ENCODE data around the gene DYNLT2.

Gene DYNLT2, protein sequence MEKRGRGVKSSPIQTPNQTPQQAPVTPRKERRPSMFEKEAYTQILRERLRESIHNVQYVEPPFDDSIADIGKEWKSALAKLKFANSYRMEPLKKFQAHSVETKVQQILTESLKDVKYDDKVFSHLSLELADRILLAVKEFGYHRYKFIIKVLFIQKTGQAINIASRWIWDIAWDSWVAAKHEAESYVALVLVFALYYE

DNA sequence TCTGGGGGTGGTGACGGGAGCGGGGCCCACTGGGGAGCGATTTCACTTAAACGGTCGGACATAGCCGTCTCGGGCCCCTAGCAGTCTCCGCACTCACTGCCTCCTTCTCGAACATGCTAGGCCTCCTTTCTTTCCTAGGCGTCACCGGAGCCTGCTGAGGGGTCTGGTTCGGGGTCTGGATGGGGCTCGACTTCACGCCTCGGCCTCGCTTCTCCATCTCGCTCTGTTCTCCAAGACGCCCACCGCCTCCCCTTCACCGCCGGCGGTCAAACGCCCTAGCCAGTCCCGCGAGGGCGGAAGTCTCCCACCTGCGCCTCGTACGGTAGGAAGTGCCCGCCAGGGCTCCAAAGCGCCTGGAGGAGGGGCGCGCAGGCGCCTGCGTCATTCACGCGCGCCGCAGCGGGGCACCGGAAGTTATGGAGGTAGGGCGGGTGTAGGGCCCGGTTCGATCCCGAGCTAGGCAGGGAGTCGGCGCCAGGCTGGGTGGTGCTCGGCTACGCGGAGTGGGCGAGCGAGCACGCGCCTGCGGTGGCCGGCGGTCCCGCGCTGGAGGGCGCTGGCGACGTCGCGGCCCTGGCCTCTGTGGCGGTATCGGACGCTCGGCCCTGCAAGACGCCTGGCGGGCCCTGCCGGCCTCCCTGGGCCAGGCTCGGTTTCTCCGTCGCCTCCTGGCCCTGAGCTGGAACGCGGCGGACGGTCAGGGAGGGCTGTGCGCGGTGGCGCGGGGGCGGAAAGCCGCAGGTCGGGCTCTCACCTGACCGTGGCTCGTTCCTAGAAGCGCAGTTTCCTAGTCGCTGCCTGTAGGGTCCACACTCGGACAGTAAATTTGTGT is at the start of gene DYNLT2, which contains the start of gene ERMARD:
TSS of gene DYNLT2 (minus strand) at position 331 of the 832 bp plus-strand sequence. CDS start at position 217, 114 bp downstream.
TSS of gene ERMARD (plus strand) at position 381 of the 832 bp plus-strand sequence. CDS start at position 417, 36 bp downstream.
- peak within 1 kb of the TSS; percentile 90 for H3K4me3 ChIP-seq (ENCODE audit: low read depth, low read length)

DNA sequence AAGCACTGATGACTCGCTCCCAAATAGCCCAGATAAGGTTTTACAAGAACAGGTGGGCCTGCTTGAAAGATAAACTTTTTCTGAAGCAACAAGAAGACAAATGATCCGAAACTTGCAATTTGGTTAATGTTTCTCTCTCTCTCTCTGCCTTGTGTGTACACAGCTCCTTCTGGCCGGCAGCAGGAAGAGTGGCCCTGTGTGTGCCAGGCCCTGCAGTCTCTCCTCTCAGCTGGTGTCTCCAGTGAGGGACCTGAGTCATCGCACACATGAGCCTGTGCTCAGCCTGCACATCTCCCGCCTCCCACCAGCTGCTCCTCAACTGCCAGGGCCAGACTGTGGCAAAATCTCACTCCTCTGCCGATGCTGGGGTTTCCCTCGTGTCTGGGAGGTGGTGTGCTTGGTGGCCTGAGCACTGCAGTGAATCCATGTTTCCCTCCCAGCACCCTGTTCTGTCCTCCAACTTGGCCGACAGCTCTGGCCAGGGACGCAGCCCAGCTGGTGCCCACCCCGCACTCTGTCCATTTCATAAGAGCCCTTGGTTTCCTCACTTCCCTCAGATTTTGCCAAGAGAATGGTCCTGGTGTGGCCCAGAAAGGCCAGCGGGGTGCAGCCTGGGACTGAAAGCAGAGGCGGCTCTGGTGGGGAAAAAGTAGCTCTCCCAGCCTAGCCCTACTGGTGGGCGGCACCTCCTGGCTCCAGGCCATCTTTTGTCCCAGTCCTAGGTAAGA is 49.5 kb upstream of the DYNLT2 start:
- no peak overlapping the region for H3K4me3 ChIP-seq (ENCODE audit: low read depth, low read length)

DNA sequence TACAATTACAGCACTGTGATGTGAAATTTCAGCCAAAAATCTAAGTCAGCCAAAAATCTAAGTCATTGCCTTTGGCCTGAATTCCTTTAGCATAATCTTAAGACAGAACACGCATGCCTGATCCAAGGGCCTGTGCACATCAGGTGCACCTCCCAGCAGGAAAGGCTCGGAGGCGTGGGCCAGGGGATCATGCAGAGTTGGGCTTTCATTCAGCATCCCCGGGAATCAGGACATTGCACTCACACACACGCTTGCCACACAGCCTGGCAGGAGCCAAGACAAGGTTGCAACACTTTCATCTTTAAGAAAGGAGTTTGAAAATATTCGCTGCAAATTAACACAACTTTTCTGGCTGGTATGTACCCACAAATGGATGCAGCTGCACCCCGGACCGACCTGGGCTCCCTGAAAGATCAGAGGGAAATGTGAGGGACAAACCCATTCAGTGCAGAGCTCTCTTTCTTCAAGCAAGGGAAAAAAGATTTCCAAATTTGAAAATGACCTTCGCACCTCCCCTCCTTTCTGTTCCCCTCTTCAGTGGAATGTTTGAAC is 48.8 kb upstream of the DYNLT2 start:
- no peak overlapping the region for H3K4me3 ChIP-seq (ENCODE audit: low read depth, low read length)

DNA sequence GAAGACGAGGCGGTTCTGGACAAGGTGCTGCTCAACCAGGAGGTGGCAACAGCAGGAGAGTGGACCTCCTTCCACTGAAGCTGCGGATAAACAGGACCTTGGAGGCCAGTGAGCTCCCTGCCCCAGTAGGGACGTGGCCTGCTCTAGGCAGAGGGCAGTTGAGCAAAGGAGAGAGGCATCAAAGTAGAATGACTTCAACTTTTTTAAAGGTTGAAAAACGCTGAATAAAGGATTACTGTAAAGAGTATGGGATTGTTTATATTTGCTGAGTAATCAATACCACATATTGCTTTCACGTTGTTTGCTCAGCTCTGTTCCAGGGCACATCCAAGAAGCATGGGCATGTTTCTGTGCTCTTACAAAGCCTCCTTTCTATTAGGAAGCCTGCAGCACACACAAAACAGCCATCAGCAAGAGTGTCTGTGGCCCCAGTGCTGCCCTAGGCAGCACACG is 48.1 kb upstream of the DYNLT2 start:
- H3K4me3 ChIP-seq (ENCODE audit: low read depth, low read length), result no peak overlapping the region

DNA sequence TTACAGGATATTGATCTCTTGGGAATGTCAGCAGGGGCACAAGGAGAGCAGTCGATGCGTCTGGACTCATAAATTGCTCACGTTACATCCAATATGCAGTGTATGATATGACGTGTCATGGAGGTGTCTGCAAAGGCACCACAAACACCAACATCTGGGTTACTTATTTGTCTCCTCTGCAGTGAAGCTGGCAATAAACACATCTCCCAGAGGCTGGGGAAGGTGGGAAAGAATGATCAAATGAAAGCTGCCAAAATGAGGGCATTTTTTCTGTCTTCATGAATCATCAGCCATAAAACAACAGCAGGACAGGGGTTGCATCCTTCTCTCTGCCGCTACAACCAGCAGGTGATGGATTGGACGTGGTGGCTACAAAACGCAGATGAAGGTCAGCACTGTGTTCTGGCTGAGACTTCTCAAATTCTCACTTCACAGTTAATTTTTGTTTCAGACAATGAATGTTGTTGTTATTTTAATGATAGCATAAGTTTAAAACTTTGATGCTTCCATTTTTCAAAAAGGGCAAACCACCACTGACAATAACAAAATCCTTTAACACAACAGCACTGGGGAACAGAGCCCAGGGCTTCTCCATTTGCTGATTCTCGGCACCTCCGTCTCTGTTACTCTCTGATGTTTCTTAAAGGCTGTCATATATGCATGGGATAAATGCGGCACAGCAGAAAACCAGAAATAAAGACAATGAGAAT is 47.5 kb upstream of the DYNLT2 start:
- no peak overlapping the region for H3K4me3 ChIP-seq (ENCODE audit: low read depth, low read length)

DNA sequence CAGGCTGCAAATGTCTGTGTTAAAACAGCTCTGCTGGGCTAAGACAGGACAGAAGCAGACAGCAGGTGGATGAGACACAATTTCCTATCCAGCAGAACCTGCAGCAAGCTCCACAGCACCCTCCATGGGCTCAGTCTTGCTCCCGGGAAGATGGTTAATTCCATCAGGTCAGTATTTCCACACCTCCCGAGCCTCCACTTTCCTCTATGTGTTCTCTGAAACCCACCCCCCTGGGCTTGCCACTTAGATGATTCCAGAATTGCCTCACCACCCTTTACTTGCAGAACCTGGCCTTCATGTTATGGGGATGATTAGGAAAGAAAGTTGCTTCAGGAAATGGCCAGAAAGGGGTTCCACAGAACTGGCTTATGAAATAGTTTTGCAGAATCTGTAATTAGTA is 43.8 kb upstream of the DYNLT2 start:
- no peak overlapping the region for H3K4me3 ChIP-seq (ENCODE audit: low read depth, low read length)

DNA sequence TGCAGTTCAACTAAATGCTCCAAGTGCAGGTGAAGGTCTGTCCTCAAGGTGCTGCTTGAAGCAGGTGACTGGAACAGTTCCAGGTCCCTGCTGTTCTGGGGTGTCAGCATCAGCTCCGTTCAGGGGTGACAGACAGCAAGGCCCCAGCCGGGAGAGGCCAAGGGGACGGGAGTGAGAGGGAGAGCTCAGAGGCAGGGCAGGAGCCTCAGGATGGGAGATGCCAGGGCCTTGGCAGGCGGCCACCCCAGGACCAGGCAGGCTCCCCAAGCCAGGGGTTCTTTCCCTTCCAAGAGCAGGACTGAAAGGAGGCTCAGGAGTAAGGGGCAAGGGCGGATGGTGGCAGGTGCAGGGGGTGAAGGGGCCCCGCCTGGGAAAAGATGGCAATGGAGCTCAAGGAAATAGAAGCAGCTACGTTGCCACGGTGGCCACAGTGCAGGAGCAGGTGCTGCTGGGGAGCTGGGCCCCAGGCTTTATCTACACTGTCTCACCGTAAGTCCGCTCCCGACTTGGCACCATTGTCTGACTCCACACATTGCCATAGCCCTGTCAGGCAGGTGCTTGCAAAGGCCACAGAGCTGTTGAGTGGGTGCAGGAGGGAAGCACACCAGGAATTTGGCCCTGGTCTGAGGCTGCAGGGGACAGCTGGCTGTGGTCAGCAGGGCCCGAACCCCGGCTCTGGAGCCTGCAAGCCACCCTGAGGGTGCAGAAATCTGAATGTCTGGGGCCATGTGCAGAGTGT is 43.1 kb upstream of the DYNLT2 start:
- H3K4me3 ChIP-seq (ENCODE audit: low read depth, low read length), result no peak overlapping the region

DNA sequence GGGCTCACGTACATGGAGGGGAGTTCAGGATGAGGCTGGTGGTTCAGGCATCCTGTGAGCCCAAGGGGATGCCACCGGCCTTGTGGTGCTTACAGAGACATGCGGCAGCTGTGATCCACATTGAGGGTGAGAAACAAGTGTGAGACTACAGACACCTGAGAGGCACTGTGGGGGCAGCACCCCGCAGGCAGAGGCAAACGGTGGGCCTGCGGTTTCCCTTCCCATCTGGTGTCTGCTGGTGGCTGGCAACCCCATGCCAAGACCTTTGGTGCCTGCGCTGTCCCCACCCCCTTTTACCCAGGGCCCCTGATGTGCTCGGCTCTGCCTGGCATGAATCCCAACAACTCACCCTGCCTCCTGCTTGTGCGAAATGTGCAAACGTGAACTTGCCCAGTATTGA is 42.0 kb upstream of the DYNLT2 start:
- no peak overlapping the region for H3K4me3 ChIP-seq (ENCODE audit: low read depth, low read length)

DNA sequence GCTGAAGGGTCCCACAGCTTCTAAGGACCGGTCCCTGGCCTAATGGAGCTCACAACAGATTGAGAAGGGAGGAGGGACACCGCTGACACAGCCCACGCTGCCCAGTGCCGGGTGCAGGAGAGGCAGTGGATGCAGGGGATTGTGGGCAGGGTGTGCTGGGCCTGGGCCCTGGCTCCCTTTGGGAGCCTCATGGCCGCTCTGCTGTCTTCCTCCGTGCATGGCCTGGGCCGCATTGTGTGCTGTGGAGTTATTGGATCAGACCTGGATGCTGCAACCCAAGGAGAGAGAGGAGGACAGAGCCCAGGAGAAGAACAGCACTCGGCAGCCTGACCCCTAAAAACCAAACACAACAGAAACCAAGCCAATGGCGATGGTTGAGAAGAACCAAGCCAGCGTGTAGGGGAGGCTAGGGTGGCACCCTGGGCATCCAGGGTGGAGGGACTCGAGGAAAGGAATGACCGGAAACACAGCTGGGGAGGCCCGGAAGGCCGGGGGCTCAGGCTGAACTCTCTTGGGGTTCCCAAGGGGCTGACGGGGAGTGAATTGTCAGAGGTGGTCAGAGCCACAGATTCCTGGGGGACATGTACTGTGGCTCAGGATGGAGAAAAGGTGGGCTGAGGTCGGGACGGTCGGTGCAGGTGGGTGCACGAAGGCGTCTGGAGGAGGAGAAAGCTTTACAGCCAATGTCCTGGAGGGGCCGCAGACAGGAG is 41.1 kb upstream of the DYNLT2 start:
- H3K4me3 ChIP-seq (ENCODE audit: low read depth, low read length), result no peak overlapping the region

DNA sequence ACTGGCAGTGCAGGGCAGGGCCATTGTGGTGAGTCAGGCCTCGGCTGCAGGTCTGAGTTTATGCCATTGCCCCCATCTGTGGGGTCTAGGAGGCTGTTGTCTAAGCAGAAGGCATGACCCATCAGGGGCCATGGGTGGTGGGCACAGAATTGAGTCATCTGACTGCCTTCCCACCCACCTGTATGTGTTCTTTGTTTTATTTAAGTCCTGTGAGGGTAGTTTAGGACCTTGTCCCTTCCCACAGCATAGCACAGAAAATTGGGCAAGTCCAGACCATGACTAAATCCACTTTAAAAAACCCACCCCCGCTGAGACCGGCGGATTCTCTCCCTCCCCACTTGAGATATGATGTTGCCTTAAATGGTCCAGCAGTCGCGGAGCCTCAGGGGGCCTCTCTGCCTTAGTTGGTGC is 40.4 kb upstream of the DYNLT2 start:
- no peak overlapping the region for H3K4me3 ChIP-seq (ENCODE audit: low read depth, low read length)

DNA sequence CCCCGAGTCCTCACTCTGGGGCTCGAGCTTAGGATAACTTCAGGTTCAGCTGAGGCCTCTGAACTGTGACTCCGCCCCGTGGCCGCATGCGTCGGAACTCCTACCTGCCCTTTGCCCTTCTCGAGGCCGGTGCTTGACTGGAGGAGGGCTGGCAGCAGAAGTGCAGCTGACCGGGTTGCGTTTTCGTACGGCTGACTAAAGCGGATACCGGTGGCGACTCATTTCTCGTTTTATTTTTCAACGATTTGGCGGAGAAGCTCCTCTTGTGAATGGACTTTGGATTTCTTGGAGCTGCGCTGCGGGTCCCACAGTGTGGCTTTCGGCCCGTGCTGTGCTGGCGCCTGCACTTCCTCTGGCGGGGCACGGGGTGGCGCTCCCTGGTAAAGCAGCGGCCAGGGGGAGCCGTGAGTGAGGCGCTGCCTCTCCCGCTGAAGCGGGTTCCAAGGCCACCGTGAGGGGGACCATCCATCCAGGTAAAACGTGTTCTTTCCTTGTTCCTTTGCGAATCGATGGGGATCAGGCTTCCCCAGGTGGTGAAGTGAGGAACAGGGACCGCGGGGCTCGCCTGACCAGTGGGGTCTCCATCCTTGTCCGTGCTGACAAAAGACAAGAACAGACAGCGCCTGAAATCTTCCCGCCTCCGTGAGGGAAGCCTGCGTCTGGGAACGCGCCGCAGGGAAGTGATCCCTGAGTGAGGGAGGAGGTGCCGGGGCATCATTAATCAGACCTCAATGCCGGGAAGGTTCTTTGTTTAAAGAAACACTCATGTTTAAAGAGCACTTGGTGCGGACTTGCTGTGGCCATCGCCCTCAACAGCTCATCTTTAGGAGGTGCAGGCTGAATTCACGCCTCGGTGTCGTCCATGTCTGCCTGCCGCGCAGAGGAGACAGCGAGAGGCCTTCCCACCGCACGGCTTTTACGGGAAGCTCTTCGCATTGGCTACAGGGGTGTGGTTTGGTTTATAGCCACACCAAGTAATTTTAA is 38.9 kb upstream of the DYNLT2 start:
- H3K4me3 ChIP-seq (ENCODE audit: low read depth, low read length), result peak overlapping the region; percentile 34

DNA sequence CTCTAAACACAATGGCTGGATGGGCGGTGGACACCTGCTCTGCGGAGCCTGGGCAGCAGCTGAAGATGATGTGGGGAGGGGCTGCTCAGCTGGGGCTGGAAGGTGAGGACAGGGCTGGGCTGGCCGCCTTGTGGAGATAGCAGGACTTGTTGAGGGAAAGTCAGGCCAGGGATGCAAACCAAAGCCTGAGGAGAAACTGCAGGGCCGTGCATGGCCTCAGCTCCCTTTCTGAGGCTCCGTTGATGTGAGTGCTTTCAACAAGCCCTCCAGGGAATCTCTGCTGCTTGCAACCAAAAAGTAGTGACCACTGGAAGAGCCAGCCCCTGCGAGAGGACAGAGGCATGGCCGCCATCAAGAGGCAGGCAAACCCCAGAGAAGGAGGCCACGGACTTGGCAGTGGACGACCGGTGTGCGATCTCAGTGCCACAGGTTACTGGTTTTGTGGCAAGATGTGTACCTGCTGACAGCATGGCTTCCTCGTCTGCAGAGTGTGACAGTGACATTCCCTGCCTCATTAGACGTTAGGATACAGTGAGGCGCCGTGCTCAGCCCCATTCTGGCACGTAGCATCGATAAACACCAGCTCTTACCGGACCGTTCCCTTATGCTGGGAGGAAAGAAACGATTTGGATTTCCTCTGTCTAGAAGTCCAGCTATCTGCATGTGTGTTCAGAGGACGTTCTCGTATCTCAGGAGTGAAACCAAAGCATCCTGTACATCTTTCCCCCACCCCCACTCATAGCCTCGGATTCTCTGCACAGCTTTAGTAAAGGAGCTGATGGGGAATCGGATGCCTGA is 38.0 kb upstream of the DYNLT2 start:
- H3K4me3 ChIP-seq (ENCODE audit: low read depth, low read length), result no peak overlapping the region

DNA sequence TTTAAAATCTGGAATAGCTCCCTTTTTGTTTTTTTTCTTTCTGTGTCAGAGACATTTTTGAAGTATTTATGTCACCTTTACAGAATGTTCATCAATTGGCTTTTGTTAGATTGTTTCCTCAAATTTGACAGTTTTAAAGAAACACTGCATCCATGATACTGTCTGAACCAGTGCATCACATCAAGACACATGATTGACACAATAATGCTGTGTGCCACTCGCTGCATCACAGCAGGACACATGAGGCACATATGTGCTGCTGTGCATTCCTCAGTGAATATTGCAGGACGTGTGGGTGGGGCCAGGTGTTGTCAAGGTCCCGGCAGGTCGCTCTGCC is 37.4 kb upstream of the DYNLT2 start:
- no peak overlapping the region for H3K4me3 ChIP-seq (ENCODE audit: low read depth, low read length)

DNA sequence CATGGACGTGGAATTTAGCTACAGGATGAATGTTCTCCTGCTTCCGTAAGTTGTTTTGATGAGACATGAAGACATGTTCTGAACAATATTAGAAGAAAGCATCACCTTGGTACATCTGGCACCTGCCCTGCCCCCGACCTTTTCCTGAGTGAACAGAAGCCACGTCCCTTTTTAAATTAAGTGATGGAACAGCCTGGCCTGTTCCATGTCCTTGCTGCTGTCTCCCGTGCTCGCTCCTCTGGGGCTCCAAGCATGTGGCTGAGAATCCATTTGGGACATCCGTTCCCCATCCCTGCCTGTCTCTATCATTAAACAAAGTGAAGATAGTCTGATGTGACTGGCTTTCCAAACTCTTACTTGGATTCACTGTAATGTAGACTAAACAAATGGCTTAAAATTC is 36.4 kb upstream of the DYNLT2 start:
- H3K4me3 ChIP-seq (ENCODE audit: low read depth, low read length), result no peak overlapping the region

DNA sequence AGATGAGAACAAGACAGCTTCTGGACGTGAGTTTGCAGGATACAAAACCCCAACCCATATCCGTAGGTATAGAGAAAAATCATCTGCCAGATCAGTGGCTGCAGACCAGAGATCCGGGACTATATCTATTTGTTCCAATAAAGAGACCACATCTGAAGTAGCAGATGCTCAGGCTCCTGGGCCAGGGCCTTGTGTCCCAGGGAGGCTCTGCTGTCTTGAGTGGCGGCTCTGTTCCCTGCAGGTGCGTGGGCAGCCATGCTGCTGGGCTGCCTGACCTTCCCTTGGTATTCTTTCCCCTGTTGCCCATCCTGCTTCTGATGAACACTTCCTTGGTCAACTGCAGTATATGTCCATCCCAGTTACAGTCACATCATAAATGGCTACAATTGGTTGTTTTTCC is 35.0 kb upstream of the DYNLT2 start:
- H3K4me3 ChIP-seq (ENCODE audit: low read depth, low read length), result no peak overlapping the region

DNA sequence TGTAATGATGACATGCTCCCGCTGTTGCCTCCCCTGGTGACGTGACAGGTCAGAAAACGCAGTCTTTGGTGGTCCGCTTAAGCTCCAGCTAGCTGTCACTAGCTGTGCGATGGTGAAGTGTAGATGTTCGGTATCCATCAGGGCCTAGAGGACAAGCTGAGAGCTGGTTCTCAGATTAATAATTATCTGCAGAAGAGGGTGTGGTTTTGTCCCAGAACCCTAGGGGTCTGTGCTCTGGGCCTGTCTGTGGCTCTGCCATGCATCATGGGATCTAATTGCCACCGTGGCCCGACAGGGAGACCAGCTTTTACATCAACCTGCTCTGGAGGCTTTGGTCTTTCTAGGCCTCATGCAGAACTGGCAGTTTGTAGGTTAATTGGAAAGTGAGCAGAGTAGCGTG is 34.2 kb upstream of the DYNLT2 start:
- no peak overlapping the region for H3K4me3 ChIP-seq (ENCODE audit: low read depth, low read length)

DNA sequence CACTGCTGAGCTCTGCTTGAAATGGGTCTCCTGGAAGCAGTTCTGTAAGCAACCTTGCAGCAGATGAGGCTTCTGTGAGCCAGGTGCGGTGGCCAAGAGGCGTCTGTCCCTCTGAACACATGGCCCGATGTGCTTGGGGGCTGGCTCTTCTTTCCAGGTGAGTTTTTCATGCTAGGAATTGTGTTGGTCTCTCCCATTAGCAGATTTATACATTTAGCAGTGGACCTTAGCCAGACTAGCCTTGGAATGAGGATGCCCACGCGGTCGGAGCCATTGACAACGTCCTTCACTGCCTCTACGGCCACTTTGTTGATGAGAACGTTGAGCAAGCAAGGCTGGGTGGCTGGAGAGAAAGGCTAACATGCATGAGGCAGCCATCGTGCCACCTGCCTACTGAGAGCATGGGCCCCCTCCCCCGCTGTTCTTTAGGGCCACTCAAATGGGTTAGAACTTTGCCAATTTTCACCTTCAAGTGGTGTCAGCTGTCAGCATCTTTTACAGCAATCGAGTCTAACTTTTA is 33.5 kb upstream of the DYNLT2 start:
- H3K4me3 ChIP-seq (ENCODE audit: low read depth, low read length), result no peak overlapping the region
